Endothelial cell (in vitro differentiated cells): Measurements from ENCODE around the gene PHACTR1. TPM values are rescaled to one million over a fixed set of nuclear protein-coding genes. Genes with fewer than 3 reads are reported as not detected.

ENCODE experiments used
- DNase-seq: peaks from one replicate; pipeline ENCODE4 v3.0.0; 2021; ENCODE audit warnings: low spot score
- H3K27ac Mint-ChIP-seq: one replicate; pipeline ENCODE4 v1.8.0; 2021; ENCODE audit warnings: mixed read lengths, inconsistent platforms; ENCODE audit not compliant: unreplicated experiment
- H3K27me3 Mint-ChIP-seq: one replicate; pipeline ENCODE4 v1.8.0; 2021; ENCODE audit warnings: mild to moderate bottlenecking, moderate library complexity, mixed read lengths, inconsistent platforms; ENCODE audit not compliant: unreplicated experiment
- H3K36me3 Mint-ChIP-seq: one replicate; pipeline ENCODE4 v1.8.0; 2021; ENCODE audit warnings: mild to moderate bottlenecking, low read depth, mixed read lengths, inconsistent platforms; ENCODE audit not compliant: unreplicated experiment
- H3K4me1 Mint-ChIP-seq: one replicate; pipeline ENCODE4 v1.8.0; 2021; ENCODE audit warnings: mild to moderate bottlenecking, mixed read lengths, inconsistent platforms; ENCODE audit not compliant: unreplicated experiment
- H3K4me3 Mint-ChIP-seq: one replicate; pipeline ENCODE4 v1.8.0; 2021; ENCODE audit warnings: mild to moderate bottlenecking, mixed read lengths, inconsistent platforms; ENCODE audit not compliant: unreplicated experiment
- H3K9me3 Mint-ChIP-seq: one replicate; pipeline ENCODE4 v1.8.0; 2021; ENCODE audit warnings: mixed read lengths, inconsistent platforms; ENCODE audit not compliant: unreplicated experiment
- total RNA-seq: library from RNA; stranded (reverse); fragmentation: NEBNext Ultra II Directional; extraction: Animal tissue kit (Norgen Biotek cat#: 25700); gene quantifications from one replicate; pipeline ENCODE4 v1.2.1, GENCODE V29; 2021; ENCODE audit not compliant: unreplicated experiment
- TF ChIP-seq, protein P1 (sequence below): fragments of 200-600 bp; sonication (generic); IDR thresholded peaks from one replicate; pipeline ENCODE4 v1.5.0; 2021; ENCODE audit warnings: antibody characterized with exemption; ENCODE audit not compliant: unreplicated experiment

The PHACTR1 gene
- total RNA-seq, 1 donor from 2014 or later: 39.9 TPM

DNA sequence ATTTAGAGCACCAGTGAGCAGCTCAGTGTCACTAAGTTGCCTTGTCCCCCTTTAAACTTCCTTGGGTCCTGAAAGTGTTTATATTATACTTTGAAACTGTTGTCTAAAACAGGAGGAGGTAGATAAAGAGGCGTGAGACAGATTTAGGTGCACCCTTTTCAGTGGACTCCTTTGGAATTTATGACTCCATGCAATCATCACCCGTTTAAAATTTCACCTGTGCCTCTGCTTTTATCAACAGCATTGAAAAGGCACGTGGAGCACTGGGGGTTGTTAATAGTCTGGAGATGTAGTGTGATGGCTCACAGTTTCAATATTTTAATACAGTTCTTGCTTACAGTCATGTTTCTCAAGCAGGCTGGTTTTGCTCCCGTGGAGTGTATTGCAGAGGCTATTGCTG is 162.2 kb downstream of the PHACTR1 start:
- TF ChIP-seq, protein P1, sequence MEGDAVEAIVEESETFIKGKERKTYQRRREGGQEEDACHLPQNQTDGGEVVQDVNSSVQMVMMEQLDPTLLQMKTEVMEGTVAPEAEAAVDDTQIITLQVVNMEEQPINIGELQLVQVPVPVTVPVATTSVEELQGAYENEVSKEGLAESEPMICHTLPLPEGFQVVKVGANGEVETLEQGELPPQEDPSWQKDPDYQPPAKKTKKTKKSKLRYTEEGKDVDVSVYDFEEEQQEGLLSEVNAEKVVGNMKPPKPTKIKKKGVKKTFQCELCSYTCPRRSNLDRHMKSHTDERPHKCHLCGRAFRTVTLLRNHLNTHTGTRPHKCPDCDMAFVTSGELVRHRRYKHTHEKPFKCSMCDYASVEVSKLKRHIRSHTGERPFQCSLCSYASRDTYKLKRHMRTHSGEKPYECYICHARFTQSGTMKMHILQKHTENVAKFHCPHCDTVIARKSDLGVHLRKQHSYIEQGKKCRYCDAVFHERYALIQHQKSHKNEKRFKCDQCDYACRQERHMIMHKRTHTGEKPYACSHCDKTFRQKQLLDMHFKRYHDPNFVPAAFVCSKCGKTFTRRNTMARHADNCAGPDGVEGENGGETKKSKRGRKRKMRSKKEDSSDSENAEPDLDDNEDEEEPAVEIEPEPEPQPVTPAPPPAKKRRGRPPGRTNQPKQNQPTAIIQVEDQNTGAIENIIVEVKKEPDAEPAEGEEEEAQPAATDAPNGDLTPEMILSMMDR: no peak
- no peaks in the 10 kb centered on the region for H3K4me1 Mint-ChIP-seq
- no peak for DNase-seq
- H3K36me3 Mint-ChIP-seq: no peaks in the 10 kb centered on the region
- H3K27ac Mint-ChIP-seq: no peak overlapping the region
- H3K27me3 Mint-ChIP-seq: no peaks in the 10 kb centered on the region
- H3K4me3 Mint-ChIP-seq: no peak overlapping the region
- no peaks in the 10 kb centered on the region for H3K9me3 Mint-ChIP-seq

DNA sequence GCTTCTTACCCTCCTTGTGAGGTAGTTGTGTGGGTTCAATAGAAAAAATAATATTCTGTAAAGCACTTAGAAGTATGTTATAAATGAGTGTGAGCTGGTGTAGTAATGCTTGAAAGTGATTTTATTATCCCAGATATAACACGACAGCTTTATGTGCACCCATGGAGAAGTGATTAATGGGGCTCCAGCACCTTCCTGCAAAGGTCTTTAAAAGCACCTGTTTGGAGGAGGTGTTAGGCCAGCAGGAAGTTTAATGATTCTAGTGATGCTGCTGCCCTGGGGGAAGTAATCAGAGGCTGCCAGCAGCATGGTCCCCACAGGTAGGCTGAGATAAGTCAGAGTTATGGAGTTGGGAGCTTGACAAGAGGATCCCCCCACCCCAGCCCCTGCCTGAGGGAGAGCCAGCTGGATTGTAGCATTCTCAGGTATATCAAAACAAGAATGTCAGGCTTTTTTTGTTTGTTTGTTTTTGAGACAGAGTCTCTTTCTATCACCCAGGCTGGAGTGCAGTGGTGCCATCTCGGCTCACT is 166.3 kb downstream of the PHACTR1 start:
- H3K9me3 Mint-ChIP-seq: no peaks in the 10 kb centered on the region
- no peak for DNase-seq
- H3K4me1 Mint-ChIP-seq: no peaks in the 10 kb centered on the region
- H3K27ac Mint-ChIP-seq: no peak overlapping the region
- H3K27me3 Mint-ChIP-seq: no peaks in the 10 kb centered on the region
- no peaks in the 10 kb centered on the region for H3K36me3 Mint-ChIP-seq
- TF ChIP-seq, protein P1: no peak
- H3K4me3 Mint-ChIP-seq: no peak overlapping the region

DNA sequence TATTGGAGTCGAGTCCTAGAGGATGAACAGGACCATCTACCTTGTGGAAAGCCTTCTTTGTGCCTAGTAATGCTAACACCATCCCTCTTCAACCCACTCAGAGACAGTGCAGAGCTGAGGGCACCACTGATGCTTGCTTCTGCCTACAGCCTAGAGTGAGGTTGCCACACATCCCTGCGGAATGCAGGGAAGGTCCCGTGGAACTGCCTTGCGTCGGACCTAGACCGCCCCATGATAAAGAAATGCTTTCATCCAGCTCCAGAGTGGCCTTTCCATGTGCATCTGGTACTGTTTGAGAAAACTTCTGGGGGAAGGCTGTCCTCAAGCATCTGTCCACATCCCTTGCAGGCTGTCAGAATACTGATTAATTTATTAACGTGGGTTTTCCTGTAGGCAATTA is 168.4 kb downstream of the PHACTR1 start:
- no peaks in the 10 kb centered on the region for H3K4me1 Mint-ChIP-seq
- no peak overlapping the region for H3K27ac Mint-ChIP-seq
- no peak for DNase-seq
- H3K9me3 Mint-ChIP-seq: no peaks in the 10 kb centered on the region
- H3K27me3 Mint-ChIP-seq: no peaks in the 10 kb centered on the region
- TF ChIP-seq, protein P1: no peak
- H3K36me3 Mint-ChIP-seq: no peaks in the 10 kb centered on the region
- no peak overlapping the region for H3K4me3 Mint-ChIP-seq

DNA sequence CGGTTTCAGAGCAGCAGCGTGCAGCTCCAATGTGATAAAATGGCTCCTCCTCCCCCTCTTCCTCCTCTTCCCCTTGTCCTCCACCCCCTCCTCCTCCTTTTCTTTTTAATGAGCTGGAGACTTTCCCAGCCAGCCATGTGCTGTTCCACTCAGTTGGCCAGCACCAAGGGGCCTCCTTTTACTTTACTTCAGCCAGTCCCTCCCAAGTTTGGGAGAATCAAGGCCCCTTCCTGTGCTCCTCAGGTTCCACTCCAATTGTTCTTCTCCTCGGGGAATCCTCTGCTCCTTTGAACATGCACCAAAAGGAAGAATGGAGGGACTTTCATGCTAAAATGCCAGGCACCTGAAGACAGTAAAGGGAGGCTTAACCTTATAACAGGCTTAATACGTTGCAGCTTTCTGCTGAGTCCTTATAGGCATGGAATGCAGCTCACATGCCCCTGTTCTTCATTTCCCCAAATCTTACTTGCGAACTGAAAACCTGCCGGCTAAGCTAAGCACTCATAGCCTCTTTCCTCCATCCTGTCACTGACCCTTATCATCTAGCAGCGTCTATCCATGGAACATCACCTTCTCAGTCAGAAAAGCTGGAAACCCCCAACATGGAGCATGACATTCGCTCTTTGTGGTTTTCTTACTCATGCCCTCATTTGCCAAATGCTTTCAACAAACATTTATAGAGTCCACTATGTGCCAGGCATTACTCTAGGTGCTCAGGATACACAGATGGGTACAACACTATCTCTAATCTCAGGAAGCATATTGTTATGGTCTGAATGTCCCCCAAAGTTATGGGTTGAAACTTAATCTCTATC is 170.6 kb downstream of the PHACTR1 start:
- H3K4me1 Mint-ChIP-seq: no peaks in the 10 kb centered on the region
- no peaks in the 10 kb centered on the region for H3K36me3 Mint-ChIP-seq
- no peak overlapping the region for H3K27ac Mint-ChIP-seq
- TF ChIP-seq, protein P1: no peak
- no peaks in the 10 kb centered on the region for H3K9me3 Mint-ChIP-seq
- H3K4me3 Mint-ChIP-seq: no peak overlapping the region
- H3K27me3 Mint-ChIP-seq: no peaks in the 10 kb centered on the region
- no peak for DNase-seq

DNA sequence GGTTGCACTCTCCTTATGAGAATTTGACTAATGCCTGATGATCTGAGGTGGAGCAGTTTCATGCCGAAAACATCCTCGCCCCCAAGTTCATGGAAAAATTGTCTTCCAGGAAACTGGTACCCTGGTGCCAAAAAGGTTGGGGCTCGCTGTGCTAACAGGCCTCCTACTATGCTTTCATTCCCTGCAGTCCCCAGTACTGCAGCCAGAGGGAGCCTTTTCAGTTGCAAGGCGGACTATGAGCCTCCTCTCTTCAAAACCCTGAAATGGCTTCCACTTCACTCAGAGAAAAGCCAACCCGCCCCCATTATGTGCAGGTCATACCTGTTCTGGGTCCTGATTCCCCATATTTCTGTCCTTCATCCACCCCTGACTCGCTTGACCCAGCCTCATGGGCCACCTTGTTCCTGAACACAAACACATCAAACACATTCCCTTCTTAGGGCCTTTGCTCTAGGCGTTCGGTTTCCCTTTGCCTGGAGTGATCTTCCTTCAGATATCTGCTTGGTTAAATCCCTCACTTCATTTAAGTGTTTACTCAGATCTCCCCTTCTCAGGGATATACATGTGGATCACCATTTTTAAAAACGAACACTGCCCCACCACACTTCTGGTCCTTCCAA is 173.7 kb downstream of the PHACTR1 start:
- H3K9me3 Mint-ChIP-seq: no peaks in the 10 kb centered on the region
- H3K4me3 Mint-ChIP-seq: no peak overlapping the region
- no peaks in the 10 kb centered on the region for H3K36me3 Mint-ChIP-seq
- no peak overlapping the region for H3K27ac Mint-ChIP-seq
- peak; percentile 6 for DNase-seq
- H3K4me1 Mint-ChIP-seq: no peaks in the 10 kb centered on the region
- H3K27me3 Mint-ChIP-seq: no peaks in the 10 kb centered on the region
- TF ChIP-seq, protein P1: peak; percentile 65
